K562 (cell line): ENCODE data around the gene SKP2.

Experiments used
- CBFB ChIP-seq: sonication (generic); formaldehyde crosslinking; IDR thresholded peaks from 2 replicates; pipeline ENCODE4 v1.4.0; 2020; ENCODE audit warnings: mild to moderate bottlenecking, missing genetic modification reagents
- CEBPG ChIP-seq, 3 experiments: fragments of 200-800 bp in 1 of 3; sonication (Bioruptor generic) in 1 of 3; sonication (generic) in 1 of 3; formaldehyde crosslinking in 1 of 3; IDR thresholded peaks in 2 of 3; conservative IDR thresholded peaks in 1 of 3; 2 replicates each; pipeline versions ENCODE4 v1.6.1 to v1.8.0; 2016 to 2022; ENCODE audit warnings: missing compliant biosample characterization in 2 of 3, missing genetic modification characterization in 2 of 3, mild to moderate bottlenecking in 1 of 3, missing genetic modification reagents in 1 of 3
- FOXA3 ChIP-seq, 2 experiments: fragments of 450-650 bp in 1 of 2; sonication (generic) in 1 of 2; formaldehyde crosslinking; IDR thresholded peaks in 1 of 2; conservative IDR thresholded peaks in 1 of 2; 2 replicates each; pipeline versions ENCODE4 v1.4.0 to v1.8.0; 2020 to 2022; ENCODE audit warnings: mild to moderate bottlenecking in 2 of 2, missing genetic modification reagents in 1 of 2
- IRF1 ChIP-seq: sonication (generic); formaldehyde crosslinking; IDR thresholded peaks from 2 replicates; pipeline ENCODE4 v1.8.0; 2022; ENCODE audit warnings: missing genetic modification reagents, mild to moderate bottlenecking, borderline replicate concordance
- MYC ChIP-seq, 2 experiments: fragments of 250-450 bp in 1 of 2; sonication (Bioruptor Pico) in 1 of 2; IDR thresholded peaks; 2 replicates each; pipeline versions ENCODE4 v1.5.1 to v1.6.1; 2012 to 2021; ENCODE audit warnings: low read depth in 2 of 2, borderline replicate concordance in 1 of 2, improper control_type of control experiment in 1 of 2, low read length in 1 of 2, mild to moderate bottlenecking in 1 of 2, moderate library complexity in 1 of 2
- POLR2A ChIP-seq: fragments of 450-650 bp; conservative IDR thresholded peaks from 2 replicates; pipeline ENCODE4 v1.6.1; 2016
- STAG1 ChIP-seq: sonication (generic); formaldehyde crosslinking; IDR thresholded peaks from 2 replicates; pipeline ENCODE4 v1.5.0; 2020; ENCODE audit warnings: missing genetic modification reagents, borderline replicate concordance
- STAT5A ChIP-seq: IDR thresholded peaks from 2 replicates; pipeline ENCODE4 v1.6.1; 2012; ENCODE audit warnings: low read length, inconsistent platforms, borderline replicate concordance
- TEAD1 ChIP-seq, 2 experiments: fragments of 450-650 bp in 1 of 2; sonication (generic) in 1 of 2; formaldehyde crosslinking; IDR thresholded peaks; 2 replicates each; pipeline versions ENCODE4 v1.4.0 to v1.8.0; 2020 to 2022; ENCODE audit warnings: mild to moderate bottlenecking in 2 of 2, missing genetic modification reagents in 1 of 2
- XRCC5 ChIP-seq: fragments of 200-400 bp; formaldehyde crosslinking; IDR thresholded peaks from 2 replicates; pipeline ENCODE4 v1.6.1; 2017; ENCODE audit warnings: low read depth, mild to moderate bottlenecking, low read length
- ZC3H8 ChIP-seq: fragments of 450-650 bp; IDR thresholded peaks from 2 replicates; pipeline ENCODE4 v1.6.1; 2017
- ZNF232 ChIP-seq: sonication (generic); formaldehyde crosslinking; IDR thresholded peaks from 2 replicates; pipeline ENCODE4 v1.8.0; 2022; ENCODE audit warnings: mild to moderate bottlenecking, missing genetic modification reagents
- TF ChIP-seq, protein P1 (sequence below), 3 experiments: IDR thresholded peaks in 2 of 3; conservative IDR thresholded peaks in 1 of 3; 2 replicates each; pipeline ENCODE4 v1.5.1; 2011 to 2012; ENCODE audit warnings: low read length in 3 of 3, mild to moderate bottlenecking in 3 of 3, control low read depth in 2 of 3, improper control_type of control experiment in 1 of 3, inconsistent platforms in 1 of 3, low read depth in 1 of 3, mixed read lengths in 1 of 3, moderate library complexity in 1 of 3; ENCODE audit not compliant: insufficient read depth in 2 of 3
- TF ChIP-seq, protein P2 (sequence below): fragments of 250-450 bp; sonication (Bioruptor Pico); IDR thresholded peaks from 2 replicates; pipeline ENCODE4 v1.5.0; 2020; ENCODE audit warnings: mild to moderate bottlenecking, borderline replicate concordance

DNA sequence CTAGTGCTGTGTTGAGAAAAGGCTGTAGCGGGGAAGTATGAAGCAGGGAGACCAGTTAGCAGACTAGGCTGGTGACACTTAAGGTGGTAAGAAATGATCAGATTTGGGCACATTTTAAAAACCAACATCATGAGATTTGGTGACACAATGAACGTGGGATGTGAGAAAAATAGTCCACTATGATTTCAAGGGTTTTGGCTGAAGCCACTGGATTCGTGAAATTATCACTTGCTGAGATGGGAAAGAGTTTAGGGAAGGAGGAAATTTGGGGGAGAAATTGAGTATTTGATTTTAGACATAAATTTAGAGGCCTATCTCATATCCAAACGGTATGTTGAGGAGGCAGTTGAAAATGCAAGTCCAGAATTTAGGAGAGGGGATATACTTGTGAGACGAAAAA, 23.1 kb downstream of the SKP2 start:
- TF ChIP-seq POLR2A (no peak), FOXA3 (CRISPR knock-in tag; conservative IDR thresholded peaks at IDR 0.05 in 1 of 2, IDR thresholded peaks at IDR 0.05 in 1 of 2) (no peak), TEAD1 (CRISPR knock-in tag; IDR thresholded peaks at IDR 0.05) (no peak), ZC3H8 (no peak), XRCC5 (no peak), MYC (IDR thresholded peaks at IDR 0.05; ENCODE audit: low read depth, low read length) (no peak), MYC (CRISPR knock-in tag; IDR thresholded peaks at IDR 0.05; ENCODE audit: borderline replicate concordance, low read depth) (no peak), STAG1 (CRISPR knock-in tag) (no peak), IRF1 (CRISPR knock-in tag) (no peak), ZNF232 (no peak), STAT5A (no peak), CBFB (CRISPR knock-in tag) (no peak), CEBPG (CRISPR knock-in tag; IDR thresholded peaks at IDR 0.05) (no peak), CEBPG (tag; conservative IDR thresholded peaks at IDR 0.05 in 1 of 2, IDR thresholded peaks at IDR 0.05 in 1 of 2) (no peak)
- TF ChIP-seq, protein P1, sequence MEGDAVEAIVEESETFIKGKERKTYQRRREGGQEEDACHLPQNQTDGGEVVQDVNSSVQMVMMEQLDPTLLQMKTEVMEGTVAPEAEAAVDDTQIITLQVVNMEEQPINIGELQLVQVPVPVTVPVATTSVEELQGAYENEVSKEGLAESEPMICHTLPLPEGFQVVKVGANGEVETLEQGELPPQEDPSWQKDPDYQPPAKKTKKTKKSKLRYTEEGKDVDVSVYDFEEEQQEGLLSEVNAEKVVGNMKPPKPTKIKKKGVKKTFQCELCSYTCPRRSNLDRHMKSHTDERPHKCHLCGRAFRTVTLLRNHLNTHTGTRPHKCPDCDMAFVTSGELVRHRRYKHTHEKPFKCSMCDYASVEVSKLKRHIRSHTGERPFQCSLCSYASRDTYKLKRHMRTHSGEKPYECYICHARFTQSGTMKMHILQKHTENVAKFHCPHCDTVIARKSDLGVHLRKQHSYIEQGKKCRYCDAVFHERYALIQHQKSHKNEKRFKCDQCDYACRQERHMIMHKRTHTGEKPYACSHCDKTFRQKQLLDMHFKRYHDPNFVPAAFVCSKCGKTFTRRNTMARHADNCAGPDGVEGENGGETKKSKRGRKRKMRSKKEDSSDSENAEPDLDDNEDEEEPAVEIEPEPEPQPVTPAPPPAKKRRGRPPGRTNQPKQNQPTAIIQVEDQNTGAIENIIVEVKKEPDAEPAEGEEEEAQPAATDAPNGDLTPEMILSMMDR (IDR thresholded peaks at IDR 0.05 in 2 of 3, conservative IDR thresholded peaks at IDR 0.05 in 1 of 3; ENCODE audit: insufficient read depth in 2 of 3, low read depth in 1 of 3, low read length in 3 of 3), result no peak
- TF ChIP-seq, protein P2, sequence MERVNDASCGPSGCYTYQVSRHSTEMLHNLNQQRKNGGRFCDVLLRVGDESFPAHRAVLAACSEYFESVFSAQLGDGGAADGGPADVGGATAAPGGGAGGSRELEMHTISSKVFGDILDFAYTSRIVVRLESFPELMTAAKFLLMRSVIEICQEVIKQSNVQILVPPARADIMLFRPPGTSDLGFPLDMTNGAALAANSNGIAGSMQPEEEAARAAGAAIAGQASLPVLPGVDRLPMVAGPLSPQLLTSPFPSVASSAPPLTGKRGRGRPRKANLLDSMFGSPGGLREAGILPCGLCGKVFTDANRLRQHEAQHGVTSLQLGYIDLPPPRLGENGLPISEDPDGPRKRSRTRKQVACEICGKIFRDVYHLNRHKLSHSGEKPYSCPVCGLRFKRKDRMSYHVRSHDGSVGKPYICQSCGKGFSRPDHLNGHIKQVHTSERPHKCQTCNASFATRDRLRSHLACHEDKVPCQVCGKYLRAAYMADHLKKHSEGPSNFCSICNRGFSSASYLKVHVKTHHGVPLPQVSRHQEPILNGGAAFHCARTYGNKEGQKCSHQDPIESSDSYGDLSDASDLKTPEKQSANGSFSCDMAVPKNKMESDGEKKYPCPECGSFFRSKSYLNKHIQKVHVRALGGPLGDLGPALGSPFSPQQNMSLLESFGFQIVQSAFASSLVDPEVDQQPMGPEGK (CRISPR knock-in tag), result no peak
